ENCODE measurements around the gene UGT1A3.
"Not testable (repeated sequence)": the region's sequence is repeated elsewhere in the genome, so short reads cannot be mapped to it uniquely, and the experiment has no call there.

The UGT1A3 gene

DNA sequence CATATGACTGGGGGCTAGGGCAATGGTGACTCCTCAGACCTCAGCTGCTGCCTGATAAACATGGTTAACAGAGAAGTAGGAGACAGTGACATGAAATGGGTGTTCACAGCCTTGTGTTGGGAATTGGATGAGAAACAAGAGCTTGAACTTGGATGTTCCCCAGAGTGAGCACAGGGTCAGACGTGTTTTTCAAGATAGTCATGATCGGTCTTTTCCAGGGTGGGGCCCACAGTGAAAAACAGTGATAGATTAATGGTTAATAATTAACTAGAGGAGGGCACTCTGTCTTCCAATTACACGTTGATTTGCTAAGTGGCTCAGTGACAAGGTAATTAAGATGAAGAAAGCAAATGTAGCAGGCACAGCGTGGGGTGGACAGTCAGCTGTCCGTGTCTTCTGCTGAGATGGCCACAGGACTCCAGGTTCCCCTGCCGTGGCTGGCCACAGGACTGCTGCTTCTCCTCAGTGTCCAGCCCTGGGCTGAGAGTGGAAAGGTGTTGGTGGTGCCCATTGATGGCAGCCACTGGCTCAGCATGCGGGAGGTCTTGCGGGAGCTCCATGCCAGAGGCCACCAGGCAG, at the start of gene UGT1A3:
Gene UGT1A3, plus strand, starts transcription at position 320 of the 579 bp plus-strand sequence. Its CDS starts 85 bp downstream, at position 405.
- DNase-seq (ENCODE audit: low read depth), result no peak

GRCh38 chr2:233679196-233679595, 49.6 kb upstream of the UGT1A3 start:
- DNase-seq (ENCODE audit: low read depth), result no peak

- DNase-seq (ENCODE audit: low read depth), result no peak
Measured at GRCh38 chr2:233680361-233681045, 48.3 kb upstream of the UGT1A3 start.

- no peak for DNase-seq (ENCODE audit: low read depth)
Measured at GRCh38 chr2:233681521-233682099, 47.2 kb upstream of the UGT1A3 start, which contains the start of gene UGT1A7. Gene UGT1A7, plus strand, starts transcription at chr2:233681901. Its CDS starts 37 bp downstream, at chr2:233681938.

- DNase-seq (ENCODE audit: low read depth), result no peak
Measured at GRCh38 chr2:233684640-233685039, 44.2 kb upstream of the UGT1A3 start.

DNA sequence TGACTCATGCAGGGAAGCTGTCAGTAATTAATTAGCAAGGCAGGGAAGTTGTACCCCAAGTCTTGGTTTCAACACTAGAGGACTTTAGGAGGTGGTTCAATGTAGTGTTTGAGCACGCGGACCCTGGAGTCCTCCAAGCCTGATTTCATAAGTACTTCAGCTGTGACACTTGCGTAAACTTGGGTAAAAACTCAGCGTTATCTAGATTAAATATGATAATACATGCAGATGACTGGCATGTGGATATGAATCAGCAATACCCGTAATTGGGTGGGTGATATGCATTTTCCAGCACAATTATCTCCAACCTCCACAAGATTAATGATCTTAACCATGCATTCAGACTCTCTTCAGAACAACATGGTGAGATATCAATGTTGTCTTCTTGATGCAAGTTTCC, 41.9 kb upstream of the UGT1A3 start:
- no peak for DNase-seq (ENCODE audit: low read depth)

- no peak for DNase-seq (ENCODE audit: low read depth)
Measured at GRCh38 chr2:233688341-233688740, 40.5 kb upstream of the UGT1A3 start.

GRCh38 chr2:233689031-233689430, 39.8 kb upstream of the UGT1A3 start:
- no peak for DNase-seq (ENCODE audit: low read depth)

GRCh38 chr2:233689501-233689900, 39.3 kb upstream of the UGT1A3 start:
- no peak for DNase-seq (ENCODE audit: low read depth)

- DNase-seq (ENCODE audit: low read depth), result no peak
Measured at GRCh38 chr2:233690444-233690843, 38.4 kb upstream of the UGT1A3 start.

DNA sequence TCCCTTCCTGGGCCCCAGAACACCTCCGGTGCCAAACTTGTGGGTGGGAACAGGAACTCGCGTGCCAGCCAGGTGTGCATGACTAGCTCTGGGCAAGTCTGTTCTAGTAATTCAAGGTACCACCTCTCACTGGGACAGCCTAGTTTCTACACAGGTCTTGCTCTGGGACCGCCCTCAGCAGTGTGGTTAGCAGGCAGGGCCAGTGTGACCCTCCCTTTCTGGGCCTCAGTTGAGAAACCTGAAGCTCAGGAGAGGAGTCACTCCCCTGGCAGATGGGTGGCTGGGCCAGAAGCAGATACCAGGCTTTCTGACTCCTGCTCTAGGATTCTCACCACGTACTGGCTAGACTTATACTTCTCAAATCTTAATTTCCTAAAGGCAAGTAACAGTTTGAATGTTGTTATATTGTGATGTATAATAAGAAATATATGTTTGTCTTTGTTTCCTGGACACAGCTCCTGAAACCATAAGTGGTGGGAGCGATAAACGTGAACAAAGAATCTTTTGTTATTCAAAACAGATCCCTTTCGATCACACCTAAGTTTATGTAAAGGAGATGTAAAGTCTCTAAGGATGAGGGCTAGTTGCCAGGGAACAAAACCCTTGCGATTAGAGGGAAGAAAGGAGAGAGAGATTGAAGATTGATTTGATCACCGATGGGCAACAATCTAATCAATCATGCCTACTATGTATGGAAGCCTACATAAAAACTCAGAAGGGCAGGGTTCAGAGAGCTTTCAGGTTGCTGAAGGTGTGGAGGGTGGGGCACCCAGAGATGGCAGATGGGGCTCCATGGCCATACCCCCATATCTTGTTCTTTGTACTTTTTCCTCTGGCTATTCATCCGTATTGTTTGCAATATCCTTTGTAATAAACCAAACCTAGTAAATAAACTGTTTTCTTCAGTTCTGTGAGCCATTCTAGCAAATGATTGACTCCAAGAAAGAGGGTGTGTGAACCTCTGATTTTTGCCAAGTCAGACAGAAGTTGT, 37.1 kb upstream of the UGT1A3 start:
- DNase-seq (ENCODE audit: low read depth), result no peak

DNA sequence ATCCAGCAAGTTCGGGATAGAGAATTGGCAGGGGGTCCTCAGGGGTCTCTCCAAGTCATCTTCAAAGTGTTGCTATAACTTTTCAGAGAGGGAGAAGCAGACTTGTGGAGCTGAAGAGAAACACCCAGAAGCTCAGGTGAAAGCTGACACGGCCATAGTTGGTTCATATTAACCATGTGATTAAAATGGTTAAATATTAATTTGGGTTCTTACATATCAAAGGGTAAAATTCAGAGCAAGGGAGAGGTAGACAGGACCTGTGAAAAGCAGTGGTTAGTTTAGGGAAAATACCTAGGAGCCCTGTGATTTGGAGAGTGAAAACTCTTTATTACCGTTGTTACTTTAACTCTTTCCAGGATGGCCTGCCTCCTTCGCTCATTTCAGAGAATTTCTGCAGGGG, 36.2 kb upstream of the UGT1A3 start, which contains the start of gene UGT1A6:
Gene UGT1A6, plus strand, starts transcription at position 243 of the 400 bp plus-strand sequence. Its CDS starts 115 bp downstream, at position 358.
- DNase-seq (ENCODE audit: low read depth), result no peak

GRCh38 chr2:233693963-233694362, 34.9 kb upstream of the UGT1A3 start:
- no peak for DNase-seq (ENCODE audit: low read depth)

DNA sequence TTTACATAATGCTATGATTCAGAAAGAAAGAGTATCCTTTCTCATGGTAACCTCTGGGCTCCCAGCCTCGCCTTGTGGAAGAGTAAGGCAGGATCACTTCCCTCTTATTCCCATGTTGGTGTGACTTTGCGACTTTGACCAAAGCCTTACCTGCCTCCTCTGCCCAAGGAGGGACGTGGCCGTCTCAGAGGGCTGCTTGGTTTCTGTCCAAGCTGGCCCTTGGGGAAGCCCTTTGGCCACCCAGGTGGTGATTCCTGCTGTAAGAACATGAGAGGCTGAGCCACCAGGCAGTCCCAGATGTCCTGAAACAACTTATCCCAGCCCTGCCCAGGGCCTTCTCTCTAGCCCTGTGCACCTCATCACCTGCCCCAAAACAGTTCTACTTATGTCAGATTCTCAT, 30.1 kb upstream of the UGT1A3 start:
- DNase-seq (ENCODE audit: low read depth), result no peak

DNA sequence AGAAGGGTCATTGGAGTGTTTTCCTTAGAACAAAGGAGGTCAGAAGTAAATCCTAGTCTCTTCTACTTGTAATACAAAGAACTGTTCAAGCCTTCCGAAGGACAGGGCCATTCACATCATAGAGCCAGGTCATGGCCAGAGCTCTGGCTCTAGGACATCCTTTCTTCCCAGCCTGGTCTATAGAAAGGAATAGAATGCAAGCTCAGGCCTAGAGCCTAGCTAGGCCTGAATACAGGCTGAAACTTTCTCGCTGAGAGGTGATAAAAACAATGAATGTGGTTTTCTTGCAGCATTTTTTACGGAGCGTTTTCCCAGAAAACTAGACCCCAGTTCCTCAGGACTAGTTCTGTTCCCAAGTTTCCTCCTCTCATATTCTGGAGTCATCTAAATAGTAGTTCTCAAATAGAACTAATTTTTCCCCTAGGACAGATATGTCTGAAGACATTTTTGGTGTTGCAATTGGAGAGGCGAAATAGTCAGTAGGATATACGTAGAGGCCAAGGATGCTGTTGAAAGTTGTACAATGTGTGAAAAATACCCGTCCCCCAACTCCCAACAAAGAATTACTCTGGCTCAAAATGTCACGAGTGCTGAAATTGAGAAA, 29.3 kb upstream of the UGT1A3 start:
- DNase-seq (ENCODE audit: low read depth), result no peak

DNA sequence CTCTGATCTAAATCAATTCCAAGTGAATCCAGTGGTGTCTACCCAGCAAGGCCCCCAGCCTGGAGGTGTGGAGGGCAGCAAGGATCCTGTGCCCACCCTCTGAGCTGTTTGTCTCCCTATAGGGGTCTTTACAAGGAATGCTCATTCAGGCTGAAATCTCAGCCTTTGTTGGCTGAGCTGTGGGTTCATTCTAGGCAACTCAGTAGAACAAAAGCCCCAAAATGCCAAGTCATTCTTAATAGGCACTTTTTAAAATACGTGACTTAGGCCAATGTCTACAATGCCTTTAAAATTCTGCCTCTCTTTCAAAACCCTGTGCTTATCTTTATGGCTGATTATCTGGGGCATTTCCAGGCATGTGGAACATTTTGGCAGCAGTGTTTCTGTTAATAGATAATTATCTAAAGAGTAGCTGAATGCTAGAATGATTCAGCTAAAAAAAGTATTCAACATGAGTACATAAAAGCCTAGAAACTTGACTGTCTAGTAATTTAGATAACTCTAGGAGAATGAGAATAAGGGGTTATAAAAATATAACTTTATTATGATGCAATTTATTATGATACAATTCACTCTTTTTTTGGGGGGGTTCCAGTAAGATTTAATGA, 28.7 kb upstream of the UGT1A3 start:
- DNase-seq (ENCODE audit: low read depth), result no peak

- not testable (repeated sequence) for DNase-seq (ENCODE audit: low read depth)
Measured at GRCh38 chr2:233700842-233701241, 28.0 kb upstream of the UGT1A3 start.

GRCh38 chr2:233702238-233702637, 26.6 kb upstream of the UGT1A3 start:
- no peak for DNase-seq (ENCODE audit: low read depth)

DNA sequence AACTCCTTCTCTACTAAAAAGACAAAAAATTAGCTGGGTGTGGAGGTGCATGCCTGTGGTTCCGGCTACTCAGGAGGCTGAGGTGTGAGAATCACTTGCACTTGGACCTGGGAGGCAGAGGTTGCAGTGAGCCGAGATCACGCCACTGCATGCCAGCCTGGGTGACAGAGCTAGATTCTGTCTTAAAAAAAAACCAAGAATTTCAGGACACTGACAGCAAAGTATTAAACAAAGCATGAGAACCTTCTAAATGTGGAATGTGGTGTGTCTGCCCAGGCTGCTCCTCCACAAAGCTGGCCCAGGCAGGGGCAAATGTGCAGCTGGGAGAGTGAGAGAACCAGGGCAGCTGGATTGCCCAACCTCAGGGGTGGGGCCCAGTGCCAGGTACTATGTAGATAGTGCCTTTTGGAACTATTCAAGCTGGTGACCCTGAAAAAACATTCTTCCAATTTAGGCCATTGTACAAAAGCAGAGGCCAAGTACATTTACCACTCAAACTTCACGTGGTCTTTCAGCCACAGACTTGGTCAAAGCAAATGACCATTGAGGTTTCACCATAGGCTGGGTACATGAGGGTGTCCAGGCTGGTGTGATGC, 22.8 kb upstream of the UGT1A3 start:
- DNase-seq (ENCODE audit: low read depth), result no peak

DNA sequence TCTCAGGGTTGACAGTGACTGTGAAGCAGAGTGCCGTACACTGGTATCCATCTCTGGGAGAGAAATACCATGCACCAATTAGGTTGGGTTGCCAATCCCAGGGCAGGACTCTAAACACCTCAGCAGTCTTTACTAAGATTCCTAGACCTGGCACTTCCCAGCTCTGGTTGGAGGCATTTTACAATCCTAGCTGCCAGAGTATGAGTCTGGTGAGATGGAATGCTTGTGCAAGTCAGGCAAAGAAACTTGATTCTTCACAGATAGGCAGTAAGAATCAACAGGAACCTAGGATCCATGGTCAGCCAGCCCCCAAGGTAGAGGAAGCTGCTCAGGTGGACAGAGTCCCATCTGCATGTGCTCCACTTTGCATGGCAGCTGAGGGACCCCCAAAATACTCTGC, 22.1 kb upstream of the UGT1A3 start:
- DNase-seq (ENCODE audit: low read depth), result no peak

Measured in stimulated activated CD8-positive, alpha-beta memory T cell treated with anti-CD3 and anti-CD28 coated beads, Interleukin-15, amount 100 ng/mL, for 1 hour (primary cell).